T-helper 9 cell (primary cell): ENCODE results near the gene LAPTM5.

Experiments
- DNase-seq: peaks from one replicate; pipeline ENCODE4 v3.0.0-alpha.2; 2020

The LAPTM5 gene

GRCh38 chr1:30741239-30741894 is 16.2 kb downstream of the LAPTM5 start:
- no peak for DNase-seq

- DNase-seq: no peak
Observed at GRCh38 chr1:30740251-30741238, 17.0 kb downstream of the LAPTM5 start.

- DNase-seq: no peak
Observed at GRCh38 chr1:30739601-30740000, 18.0 kb downstream of the LAPTM5 start.

GRCh38 chr1:30738715-30739559 is 18.6 kb downstream of the LAPTM5 start:
- no peak for DNase-seq

GRCh38 chr1:30738040-30738714 is 19.4 kb downstream of the LAPTM5 start:
- DNase-seq: no peak

- no peak for DNase-seq
Observed at GRCh38 chr1:30737357-30738039, 20.1 kb downstream of the LAPTM5 start.

GRCh38 chr1:30735668-30736498 is 21.7 kb downstream of the LAPTM5 start:
- no peak for DNase-seq

- DNase-seq: no peak
Observed at GRCh38 chr1:30735124-30735523, 22.4 kb downstream of the LAPTM5 start.

- no peak for DNase-seq
Observed at GRCh38 chr1:30734580-30734979, 23.0 kb downstream of the LAPTM5 start.

GRCh38 chr1:30734106-30734505 is 23.5 kb downstream of the LAPTM5 start:
- DNase-seq: no peak

- no peak for DNase-seq
Observed at GRCh38 chr1:30733493-30733892, 24.1 kb downstream of the LAPTM5 start.

GRCh38 chr1:30732277-30732996 is 25.1 kb downstream of the LAPTM5 start:
- no peak for DNase-seq

- DNase-seq: no peak
Observed at GRCh38 chr1:30731806-30732276, 25.7 kb downstream of the LAPTM5 start.

- DNase-seq: no peak
Observed at GRCh38 chr1:30731109-30731805, 26.3 kb downstream of the LAPTM5 start.

- no peak for DNase-seq
Observed at GRCh38 chr1:30730346-30731108, 27.0 kb downstream of the LAPTM5 start.

- DNase-seq: no peak
Observed at GRCh38 chr1:30729901-30730300, 27.7 kb downstream of the LAPTM5 start.

GRCh38 chr1:30728832-30729638 is 28.5 kb downstream of the LAPTM5 start:
- no peak for DNase-seq

GRCh38 chr1:30728340-30728739 is 29.2 kb downstream of the LAPTM5 start:
- DNase-seq: no peak
